Subcutaneous abdominal adipose tissue (tissue), 5 donors: Measurements from ENCODE around the gene SHKBP1.

Experiments
- H3K27ac ChIP-seq: one replicate; pipeline ENCODE4 v1.7.0; 2013; ENCODE audit warnings: low read depth, mild to moderate bottlenecking, inconsistent platforms, low read length, moderate library complexity
- H3K27me3 ChIP-seq, 5 donors: one replicate each; pipeline ENCODE4 v1.7.0; 2013; ENCODE audit warnings: low read length in 5 of 5, inconsistent platforms in 1 of 5; ENCODE audit not compliant: control insufficient read depth in 5 of 5, insufficient read depth in 4 of 5
- H3K36me3 ChIP-seq, 5 donors: one replicate each; pipeline ENCODE4 v1.7.0; 2013; ENCODE audit warnings: low read length in 5 of 5; ENCODE audit not compliant: control insufficient read depth in 5 of 5, insufficient read depth in 5 of 5
- H3K4me1 ChIP-seq, 5 donors: one replicate each; pipeline ENCODE4 v1.7.0; 2013; ENCODE audit warnings: low read length in 5 of 5, mild to moderate bottlenecking in 3 of 5, moderate library complexity in 1 of 5; ENCODE audit not compliant: control insufficient read depth in 5 of 5, insufficient read depth in 5 of 5
- H3K4me3 ChIP-seq, 5 donors: one replicate each; pipeline ENCODE4 v1.7.0; 2013; ENCODE audit warnings: low read length in 5 of 5, low read depth in 1 of 5
- H3K9ac ChIP-seq, 5 donors: one replicate each; pipeline ENCODE4 v1.7.0; 2013; ENCODE audit warnings: low read length in 5 of 5, mild to moderate bottlenecking in 4 of 5, moderate library complexity in 3 of 5
- H3K9me3 ChIP-seq, 5 donors: one replicate each; pipeline ENCODE4 v1.7.0; 2013; ENCODE audit warnings: low read length in 5 of 5; ENCODE audit not compliant: control insufficient read depth in 5 of 5
- donor health status: healthy.
- donor health status: healthy.
- donor health status: healthy.
- donor health status: healthy.
- donor health status: healthy.

The SHKBP1 gene

DNA sequence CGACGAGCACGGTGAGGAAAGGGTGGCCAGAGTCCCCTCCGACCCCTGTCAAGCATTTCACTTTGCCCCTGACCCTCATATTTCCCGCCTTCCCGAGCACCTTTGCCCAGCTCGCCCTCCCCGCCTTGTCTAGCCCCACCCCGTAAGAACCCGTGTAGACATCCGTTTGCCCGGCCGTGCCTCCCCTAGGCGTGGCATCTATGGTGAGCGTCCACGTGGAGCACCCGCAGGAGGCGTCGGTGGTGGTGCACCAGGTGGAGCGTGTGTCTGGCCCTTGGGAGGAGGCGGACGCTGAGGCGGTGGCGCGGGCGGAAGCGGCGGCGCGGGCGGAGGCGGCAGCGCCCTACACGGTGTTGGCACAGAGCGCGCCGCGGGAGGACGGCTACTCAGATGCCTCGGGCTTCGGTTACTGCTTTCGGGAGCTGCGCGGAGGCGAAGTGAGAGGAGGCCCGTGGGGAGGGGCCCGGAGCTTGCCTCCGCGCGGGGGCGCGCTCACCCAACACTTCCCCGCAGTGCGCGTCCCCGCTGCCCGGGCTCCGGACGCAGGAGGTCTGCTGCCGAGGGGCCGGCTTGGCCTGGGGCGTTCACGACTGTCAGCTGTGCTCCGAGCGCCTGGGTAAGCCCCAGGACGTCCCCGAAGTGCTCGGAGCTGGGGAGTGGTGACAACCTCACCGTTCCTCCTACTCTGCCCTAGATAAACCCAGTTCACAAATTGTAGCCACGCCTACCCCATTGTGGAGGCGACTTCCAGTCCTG lies 28.7 kb downstream of the SHKBP1 start:
- Histone ChIP-seq H3K27me3 (peaks cover 0 to 10% (median 5%) of the 10 kb centered on the region in 5 donors), H3K9ac (peak overlapping the region in 3 of 5 donors; percentile 24 to 60 (median 59)), H3K9me3 (no peaks in the 10 kb centered on the region), H3K36me3 (no peaks in the 10 kb centered on the region), H3K4me1 (peaks cover 14 to 82% (median 74%) of the 10 kb centered on the region in 5 donors), H3K4me3 (peak overlapping the region; percentile 48 to 68 (median 55)), H3K27ac (no peak overlapping the region)

GRCh38 chr19:40607311-40608239 lies 30.9 kb downstream of the SHKBP1 start:
- Histone ChIP-seq H3K27ac (no peak overlapping the region), H3K9ac (no peak overlapping the region), H3K36me3 (no peaks in the 10 kb centered on the region), H3K9me3 (no peaks in the 10 kb centered on the region), H3K27me3 (peaks cover 0 to 3% (median 2%) of the 10 kb centered on the region in 5 donors), H3K4me3 (no peak overlapping the region), H3K4me1 (peaks cover 11 to 68% (median 60%) of the 10 kb centered on the region in 5 donors)

GRCh38 chr19:40608240-40608621 lies 31.6 kb downstream of the SHKBP1 start:
- Histone ChIP-seq H3K9me3 (no peaks in the 10 kb centered on the region), H3K27ac (no peak overlapping the region), H3K4me3 (no peak overlapping the region), H3K9ac (no peak overlapping the region), H3K27me3 (peaks cover 0 to 3% (median 0%) of the 10 kb centered on the region in 5 donors), H3K4me1 (peaks cover 5 to 63% (median 54%) of the 10 kb centered on the region in 5 donors), H3K36me3 (no peaks in the 10 kb centered on the region)

DNA sequence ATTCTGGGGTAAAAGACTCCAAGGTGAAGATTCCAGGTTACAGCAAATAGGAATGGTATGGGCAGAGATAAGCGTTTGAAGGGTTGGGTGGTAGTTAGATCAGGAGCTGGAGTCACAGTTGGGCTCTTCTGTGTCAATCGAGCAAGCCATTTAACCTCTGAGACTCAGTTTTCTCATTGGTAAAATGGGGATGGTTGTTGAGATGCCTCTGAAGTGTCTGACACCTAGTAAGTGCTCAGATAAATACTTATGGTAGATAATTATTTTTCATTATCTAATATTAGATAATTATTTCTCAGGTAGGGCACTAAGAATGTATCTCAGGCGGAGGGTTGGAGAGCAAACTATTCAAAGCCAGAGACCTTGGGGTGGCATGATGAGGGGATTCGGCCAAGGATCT lies 32.3 kb downstream of the SHKBP1 start:
- Histone ChIP-seq H3K36me3 (no peaks in the 10 kb centered on the region), H3K9ac (peak overlapping the region in 1 of 5 donors; percentile 66), H3K27me3 (peaks cover 0 to 3% (median 0%) of the 10 kb centered on the region in 5 donors), H3K4me1 (peaks cover 4 to 63% (median 55%) of the 10 kb centered on the region in 5 donors), H3K9me3 (no peaks in the 10 kb centered on the region), H3K27ac (no peak overlapping the region), H3K4me3 (peak overlapping the region in 1 of 5 donors; percentile 67)

DNA sequence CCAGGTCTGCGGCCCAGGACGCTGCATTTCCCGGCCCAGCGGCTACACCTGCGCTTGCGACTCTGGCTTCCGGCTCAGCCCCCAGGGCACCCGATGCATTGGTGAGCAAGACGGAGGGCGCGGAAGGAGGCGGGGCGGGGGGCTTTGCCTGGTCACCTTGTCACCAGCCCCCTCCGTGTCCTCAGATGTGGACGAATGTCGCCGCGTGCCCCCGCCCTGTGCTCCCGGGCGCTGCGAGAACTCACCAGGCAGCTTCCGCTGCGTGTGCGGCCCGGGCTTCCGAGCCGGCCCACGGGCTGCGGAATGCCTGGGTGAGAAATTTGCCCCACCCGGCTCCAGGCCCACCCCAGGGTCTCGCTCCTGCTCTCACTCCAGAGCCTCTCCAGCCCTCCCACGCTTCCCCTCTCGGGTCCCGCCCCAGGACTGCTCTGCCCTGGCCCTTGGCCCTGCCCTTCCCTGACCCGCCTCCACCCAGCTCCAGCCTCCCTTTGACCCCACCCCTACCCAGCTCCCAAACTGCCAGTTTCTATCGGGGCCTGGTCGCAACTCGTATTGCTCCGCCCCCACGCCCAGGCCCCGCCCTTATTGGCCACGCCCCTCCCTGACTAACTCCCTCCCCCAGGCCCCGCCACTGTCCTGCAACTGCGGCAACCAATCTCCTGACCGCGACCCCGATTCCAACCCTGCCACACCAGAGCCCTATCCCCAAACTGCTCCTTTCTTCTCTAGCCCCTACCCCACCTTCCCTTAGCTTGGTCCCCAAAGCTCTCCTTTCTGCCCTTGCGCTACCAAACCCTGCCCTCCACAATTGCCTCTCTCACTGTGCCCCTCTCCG lies 33.1 kb downstream of the SHKBP1 start:
- Histone ChIP-seq H3K27me3 (peaks cover 0 to 2% (median 0%) of the 10 kb centered on the region in 5 donors), H3K27ac (peak overlapping the region; percentile 30), H3K36me3 (no peaks in the 10 kb centered on the region), H3K9ac (peak overlapping the region in 3 of 5 donors; percentile 55 to 66 (median 62)), H3K4me3 (peak overlapping the region; percentile 42 to 67 (median 56)), H3K4me1 (peaks cover 2 to 63% (median 55%) of the 10 kb centered on the region in 5 donors), H3K9me3 (no peaks in the 10 kb centered on the region)

DNA sequence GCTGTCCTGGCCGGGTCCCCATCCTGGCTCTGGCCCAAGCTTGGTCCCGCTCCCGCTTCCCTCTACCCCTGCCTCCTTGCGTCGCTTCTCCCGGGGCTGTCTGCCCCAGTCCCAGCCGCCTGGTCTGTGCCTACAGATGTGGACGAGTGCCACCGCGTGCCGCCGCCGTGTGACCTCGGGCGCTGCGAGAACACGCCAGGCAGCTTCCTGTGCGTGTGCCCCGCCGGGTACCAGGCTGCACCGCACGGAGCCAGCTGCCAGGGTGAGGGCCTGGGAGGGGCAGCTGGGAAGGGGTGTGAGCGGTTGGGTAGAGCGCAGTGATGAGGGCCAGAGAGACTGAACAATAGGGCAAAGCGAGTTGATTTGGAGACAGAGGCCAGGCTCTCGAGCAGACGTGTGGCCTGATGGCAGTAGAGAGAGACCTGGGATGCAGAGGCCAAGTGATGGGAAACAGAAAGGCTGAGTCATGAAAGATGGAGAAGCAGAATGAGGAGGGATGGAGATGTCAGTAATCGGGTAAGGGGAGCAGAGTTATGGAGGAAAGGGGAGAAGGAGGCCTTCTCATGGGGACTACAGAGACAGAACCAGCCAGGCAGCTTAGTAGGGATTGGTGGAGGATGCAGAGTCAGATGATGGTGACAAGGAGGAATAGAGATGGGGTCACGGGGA lies 33.9 kb downstream of the SHKBP1 start:
- Histone ChIP-seq H3K9ac (peak overlapping the region in 2 of 5 donors; percentile 9 to 41), H3K4me3 (peak overlapping the region; percentile 41 to 67 (median 44))

DNA sequence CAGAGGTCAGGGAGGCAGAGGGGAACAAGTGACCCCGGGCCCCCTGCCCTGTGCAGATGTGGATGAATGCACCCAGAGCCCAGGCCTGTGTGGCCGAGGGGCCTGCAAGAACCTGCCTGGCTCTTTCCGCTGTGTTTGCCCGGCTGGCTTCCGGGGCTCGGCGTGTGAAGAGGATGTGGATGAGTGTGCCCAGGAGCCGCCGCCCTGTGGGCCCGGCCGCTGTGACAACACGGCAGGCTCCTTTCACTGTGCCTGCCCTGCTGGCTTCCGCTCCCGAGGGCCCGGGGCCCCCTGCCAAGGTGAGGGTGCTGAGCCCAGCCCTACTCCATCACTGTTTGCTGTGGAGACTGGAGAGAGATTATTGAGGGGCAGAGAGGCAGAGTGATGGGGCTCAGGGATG lies 34.4 kb downstream of the SHKBP1 start:
- no peaks in the 10 kb centered on the region for H3K9me3 ChIP-seq
- peaks cover 0 to 51% (median 43%) of the 10 kb centered on the region in 5 donors for H3K4me1 ChIP-seq
- no peak overlapping the region for H3K4me3 ChIP-seq
- peaks cover 0 to 2% (median 0%) of the 10 kb centered on the region in 5 donors for H3K27me3 ChIP-seq
- H3K9ac ChIP-seq, result no peak overlapping the region
- no peak overlapping the region for H3K27ac ChIP-seq
- no peaks in the 10 kb centered on the region for H3K36me3 ChIP-seq

More for the DNA sequence above, 33.9 kb downstream of the SHKBP1 start:
- Histone ChIP-seq H3K9me3 (no peaks in the 10 kb centered on the region), H3K27me3 (peaks cover 0 to 2% (median 0%) of the 10 kb centered on the region in 5 donors), H3K4me1 (peaks cover 2 to 57% (median 48%) of the 10 kb centered on the region in 5 donors), H3K36me3 (no peaks in the 10 kb centered on the region), H3K27ac (peak overlapping the region; percentile 30)

DNA sequence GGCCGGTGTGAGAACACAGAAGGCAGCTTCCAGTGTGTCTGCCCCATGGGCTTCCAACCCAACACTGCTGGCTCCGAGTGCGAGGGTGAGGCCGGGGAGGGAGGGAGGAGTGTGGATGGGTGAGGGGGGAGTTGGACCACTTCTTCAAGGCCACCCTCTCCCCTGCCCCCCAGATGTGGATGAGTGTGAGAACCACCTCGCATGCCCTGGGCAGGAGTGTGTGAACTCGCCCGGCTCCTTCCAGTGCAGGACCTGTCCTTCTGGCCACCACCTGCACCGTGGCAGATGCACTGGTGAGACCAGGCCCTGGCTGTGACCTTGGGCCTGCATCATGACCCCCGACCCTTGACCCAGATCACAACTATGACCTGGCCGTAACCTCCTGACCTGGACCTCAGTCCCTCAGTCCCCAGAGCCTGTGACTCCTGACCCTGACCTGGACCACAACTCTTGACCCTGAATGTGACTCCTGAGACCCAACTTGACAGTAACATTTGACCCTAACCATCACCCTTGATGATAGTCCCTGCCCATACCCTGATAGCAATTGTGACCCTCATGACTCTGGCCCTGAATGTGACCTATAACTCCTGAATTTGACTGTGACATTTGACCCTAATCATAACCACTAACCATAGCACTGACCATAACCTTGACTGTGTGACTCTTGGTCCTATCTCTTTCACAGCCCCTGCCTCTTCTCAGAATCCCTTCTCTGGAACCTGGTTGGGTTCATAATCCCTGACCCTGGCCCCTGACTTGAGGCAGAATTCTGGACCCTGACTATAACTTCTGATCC lies 35.4 kb downstream of the SHKBP1 start:
- Histone ChIP-seq H3K36me3 (peaks cover 0 to 4% (median 0%) of the 10 kb centered on the region in 5 donors), H3K27me3 (peaks cover 0 to 2% (median 0%) of the 10 kb centered on the region in 5 donors), H3K9me3 (no peaks in the 10 kb centered on the region), H3K27ac (no peak overlapping the region), H3K9ac (no peak overlapping the region), H3K4me1 (peaks cover 0 to 50% (median 42%) of the 10 kb centered on the region in 5 donors), H3K4me3 (no peak overlapping the region)
